Dermis microvascular lymphatic vessel endothelial cell (primary cell): ENCODE data around the gene NKX1-1. TPM values are rescaled to one million over a fixed set of nuclear protein-coding genes. Genes with fewer than 3 reads are reported as not detected.
"Not testable (repeated sequence)": the region's sequence is repeated elsewhere in the genome, so short reads cannot be mapped to it uniquely, and the experiment has no call there.

Experiments used
- DNase-seq, 2 donors: peaks; one replicate each; pipeline versions ENCODE4 v3.0.0 to v3.0.0-alpha.2; 2010; ENCODE audit warnings: low read depth in 2 of 2
- total RNA-seq: library from RNA; depleted of rRNA; stranded (reverse); fragments of >200 nt; gene quantifications from 2 replicates; pipeline ENCODE4 v1.2.1, GENCODE V29; 2014

NKX1-1 gene
- total RNA-seq, 1 donor from 2014 or later, result not detected

DNA sequence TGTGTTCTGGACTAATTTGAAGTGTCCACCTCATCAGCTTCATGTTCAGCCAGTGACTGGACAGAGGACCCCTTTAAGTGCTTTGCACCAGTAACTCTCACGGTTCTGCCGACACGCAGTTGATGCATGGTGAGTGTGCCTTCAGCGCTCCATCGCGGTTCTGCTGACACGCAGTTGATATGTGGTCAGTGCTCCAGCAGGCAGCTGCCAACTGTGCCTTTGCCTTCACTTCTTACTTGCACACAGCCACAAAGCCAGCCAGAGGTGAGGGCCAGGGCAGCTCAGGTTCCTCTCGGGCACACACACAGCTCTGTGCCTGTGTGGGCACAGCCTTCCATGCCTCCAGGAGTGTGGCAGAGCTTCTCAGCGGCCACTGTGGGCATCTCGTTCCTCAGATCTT is 12.4 kb downstream of the NKX1-1 start:
- DNase-seq, result no peak

GRCh38 chr4:1393363-1393762 is 12.9 kb downstream of the NKX1-1 start:
- DNase-seq, result not testable (repeated sequence)

DNA sequence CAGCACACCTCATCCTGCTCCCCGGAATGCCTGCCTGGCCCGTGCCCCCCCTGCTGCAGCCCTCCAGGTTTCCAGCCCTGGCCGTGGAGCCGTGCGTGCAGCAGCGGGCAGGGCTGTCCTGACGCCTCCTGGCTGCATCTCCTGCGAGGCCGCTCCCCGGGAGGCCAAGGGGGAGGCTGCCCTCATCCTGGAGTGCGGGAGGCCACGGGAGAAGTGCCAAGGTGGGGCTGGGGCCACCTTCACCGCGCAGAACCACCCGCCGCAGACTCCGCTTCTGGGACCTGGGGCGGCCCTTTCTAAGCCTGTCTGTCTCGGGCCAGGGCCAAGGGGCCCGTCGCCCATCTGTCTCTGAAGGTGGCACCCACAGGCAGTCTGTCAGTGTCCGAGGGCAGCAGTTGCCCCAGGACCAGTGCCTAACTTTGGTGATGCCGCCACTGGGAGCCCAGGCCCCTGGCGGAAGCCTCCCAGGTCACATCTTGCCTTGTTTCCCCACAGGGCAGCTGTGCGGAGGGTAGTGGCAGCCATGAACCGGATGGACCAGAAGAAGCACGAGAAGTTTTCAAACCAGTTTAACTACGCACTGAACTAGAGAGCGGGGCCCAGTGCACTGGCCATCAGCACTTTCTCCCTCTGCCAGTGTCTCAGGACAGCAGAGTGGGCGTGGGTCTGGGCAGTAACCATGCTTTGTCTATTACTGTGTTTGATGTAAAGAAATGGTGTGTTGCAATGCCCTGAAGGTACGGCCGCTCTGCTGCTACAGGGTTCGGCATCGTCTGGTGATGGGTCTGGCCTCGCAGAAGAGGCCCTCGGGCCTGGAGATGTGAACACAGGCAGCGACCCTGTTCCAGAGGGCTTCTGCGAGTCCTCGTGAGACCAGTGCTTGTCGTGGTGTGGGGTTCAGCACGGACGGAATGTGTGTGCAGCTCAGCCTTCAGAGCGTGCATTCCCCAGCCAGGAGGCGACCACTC is 20.6 kb downstream of the NKX1-1 start:
- DNase-seq, result no peak

DNA sequence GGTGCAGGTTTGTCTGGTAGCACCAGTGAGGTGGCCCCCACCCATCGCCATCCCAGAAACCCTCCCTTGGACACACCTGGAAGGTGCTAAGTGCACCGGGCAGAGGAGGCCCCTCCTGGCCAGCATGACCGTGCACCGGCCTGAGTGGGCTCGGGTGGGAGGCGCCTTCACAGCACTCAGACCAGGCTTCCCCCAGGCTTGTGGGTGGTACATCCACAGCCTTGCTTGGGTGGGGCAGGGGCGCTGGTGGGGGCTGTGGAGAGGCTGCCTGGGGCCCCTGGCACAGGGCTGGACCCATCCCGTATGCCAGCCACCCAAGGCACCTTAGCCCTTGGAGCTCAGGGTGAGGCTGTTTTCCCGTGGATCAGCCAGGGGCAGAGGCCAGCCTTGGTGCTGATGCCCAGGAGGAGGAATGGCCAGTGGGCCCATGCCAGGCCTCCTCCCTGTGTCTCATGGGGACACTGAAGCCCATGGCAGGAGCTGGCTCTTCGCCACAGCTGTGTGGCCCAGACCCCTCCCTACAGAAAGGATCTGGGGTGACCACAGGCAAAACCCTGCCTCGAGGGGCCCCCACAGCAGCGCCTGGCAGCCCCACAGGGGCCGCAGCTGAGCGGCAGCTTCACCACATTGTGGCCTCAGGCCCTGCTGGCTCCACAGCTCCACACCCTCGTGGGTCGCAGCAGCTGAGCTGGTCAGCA is 21.4 kb downstream of the NKX1-1 start:
- no peak for DNase-seq

DNA sequence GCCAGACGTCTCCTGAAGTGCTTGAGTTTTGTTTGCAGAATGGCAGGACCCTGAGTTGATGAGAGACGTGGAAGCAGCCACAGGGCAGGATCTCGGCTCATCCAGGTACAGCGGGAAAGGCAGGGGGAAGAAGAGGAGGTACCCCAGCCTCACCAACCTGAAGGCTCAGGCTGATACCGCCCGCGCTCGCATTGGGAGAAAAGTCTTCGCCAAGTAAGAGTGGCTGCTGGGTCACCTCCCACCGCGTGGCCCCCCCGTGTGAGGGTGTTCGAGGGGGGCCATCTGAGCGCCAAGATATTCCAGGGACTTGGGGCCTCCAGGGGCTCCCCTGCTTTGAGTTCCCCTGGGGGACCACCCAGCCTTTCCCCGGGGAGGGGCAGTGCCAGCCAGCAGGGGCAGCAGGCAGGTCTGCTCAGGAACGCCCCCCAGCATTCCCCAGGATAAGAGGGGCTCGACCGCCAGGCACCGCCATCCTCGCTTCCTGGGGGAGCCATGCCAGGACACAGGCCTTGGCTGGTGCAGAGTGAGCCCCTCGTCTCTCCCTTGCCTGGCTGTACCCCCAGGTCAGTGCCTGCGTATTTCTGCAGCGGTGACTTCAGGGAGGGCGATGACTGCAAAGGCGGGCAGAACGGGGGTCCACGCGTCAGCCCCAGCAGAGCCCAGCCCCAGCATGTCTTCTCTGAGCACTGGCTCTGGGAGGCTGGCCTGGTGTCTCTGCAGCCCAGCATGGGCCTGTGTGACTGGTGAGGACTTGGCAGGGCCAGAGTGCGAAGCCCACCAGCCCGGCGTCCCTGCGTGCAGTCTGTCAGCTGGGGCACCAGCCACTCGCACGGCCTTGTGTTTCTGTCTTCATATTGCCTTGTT is 22.3 kb downstream of the NKX1-1 start:
- DNase-seq, result no peak

- no peak for DNase-seq
Measured at GRCh38 chr4:1382776-1383727, 23.2 kb downstream of the NKX1-1 start.

- DNase-seq, result no peak
Measured at GRCh38 chr4:1381944-1382541, 24.2 kb downstream of the NKX1-1 start.

DNA sequence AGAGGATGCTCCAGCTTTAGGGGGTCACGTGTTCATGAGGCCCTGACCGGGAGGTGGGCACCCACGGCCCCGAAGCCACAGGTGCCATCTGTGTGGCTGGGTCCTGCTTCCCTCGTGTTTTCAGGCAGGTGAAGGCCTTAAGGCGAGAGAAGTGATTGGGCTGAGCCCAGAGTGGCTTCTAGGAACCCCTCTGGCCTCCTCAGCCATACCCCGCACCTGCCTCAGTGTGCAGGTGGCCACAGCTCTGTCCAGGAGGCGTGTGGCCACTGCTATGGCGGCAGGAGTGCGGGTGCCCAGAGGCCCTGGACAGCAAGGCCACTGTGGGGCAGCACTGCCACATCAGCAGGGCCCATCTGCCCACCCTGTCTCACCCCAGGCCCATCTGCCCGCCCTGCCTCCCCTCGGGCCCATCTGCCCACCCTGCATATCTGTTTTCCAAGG is 25.0 kb downstream of the NKX1-1 start:
- no peak for DNase-seq

GRCh38 chr4:1380368-1381151 is 25.7 kb downstream of the NKX1-1 start:
- DNase-seq, result no peak

DNA sequence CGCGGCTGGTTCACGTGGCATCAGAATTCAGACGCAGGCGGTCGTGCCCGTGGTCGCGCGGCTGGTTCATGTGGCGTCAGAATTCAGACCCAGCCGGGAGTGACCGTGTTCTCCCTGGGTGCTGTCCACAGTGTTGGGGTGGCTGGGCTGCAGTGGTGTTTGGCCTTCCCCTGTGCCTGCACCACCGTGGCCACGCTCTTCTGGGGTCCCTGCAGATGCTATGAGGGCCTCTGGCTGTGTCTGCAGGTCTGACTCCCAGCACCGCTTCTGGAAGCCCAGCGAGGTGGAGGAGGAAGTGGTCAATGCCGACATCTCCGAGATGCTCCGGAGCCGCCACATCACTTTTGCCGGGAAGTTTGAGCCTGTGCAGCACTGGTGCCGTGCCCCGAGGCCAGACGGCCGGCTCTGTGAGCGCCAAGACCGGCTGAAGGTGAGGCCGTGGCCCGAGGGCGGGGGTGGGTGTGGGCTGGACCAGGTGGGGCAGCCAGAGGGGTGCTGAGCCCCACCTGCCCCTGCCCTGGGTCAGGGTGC is 26.4 kb downstream of the NKX1-1 start:
- no peak for DNase-seq

- no peak for DNase-seq
Measured at GRCh38 chr4:1379351-1379781, 26.9 kb downstream of the NKX1-1 start.

DNA sequence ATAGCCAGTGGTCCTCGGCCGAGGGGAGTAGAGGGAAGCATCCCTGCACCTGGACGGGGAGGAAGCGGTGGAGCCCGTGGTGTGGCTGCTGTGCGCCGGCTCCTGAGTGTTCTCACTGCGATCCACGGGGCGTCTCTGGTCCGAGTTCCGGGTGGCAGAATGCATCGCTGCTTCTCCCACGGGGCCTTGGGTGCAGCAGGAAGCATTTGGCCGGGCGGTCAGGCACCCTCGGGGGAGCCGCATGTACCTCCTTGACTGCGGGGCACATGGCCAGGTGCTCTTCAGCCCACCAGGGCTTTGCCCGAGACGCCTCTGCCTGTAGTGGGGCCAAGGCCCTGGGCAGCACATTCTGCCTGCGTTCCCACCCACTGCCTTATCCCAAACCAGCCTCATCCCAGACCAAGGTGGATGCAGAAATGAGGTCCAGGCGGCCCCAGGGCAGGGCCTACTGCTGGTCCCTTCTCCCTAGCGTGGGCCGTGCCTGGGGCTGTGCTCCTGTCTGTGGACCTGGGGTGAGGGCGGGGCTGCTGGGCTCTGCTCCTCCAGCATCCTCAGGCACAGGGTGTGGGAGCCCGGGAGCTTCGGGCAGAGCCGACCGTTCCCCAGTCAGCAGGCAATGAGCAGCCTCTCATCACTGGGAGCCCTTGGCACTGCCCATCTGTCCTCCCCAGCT is 27.5 kb downstream of the NKX1-1 start:
- no peak for DNase-seq

DNA sequence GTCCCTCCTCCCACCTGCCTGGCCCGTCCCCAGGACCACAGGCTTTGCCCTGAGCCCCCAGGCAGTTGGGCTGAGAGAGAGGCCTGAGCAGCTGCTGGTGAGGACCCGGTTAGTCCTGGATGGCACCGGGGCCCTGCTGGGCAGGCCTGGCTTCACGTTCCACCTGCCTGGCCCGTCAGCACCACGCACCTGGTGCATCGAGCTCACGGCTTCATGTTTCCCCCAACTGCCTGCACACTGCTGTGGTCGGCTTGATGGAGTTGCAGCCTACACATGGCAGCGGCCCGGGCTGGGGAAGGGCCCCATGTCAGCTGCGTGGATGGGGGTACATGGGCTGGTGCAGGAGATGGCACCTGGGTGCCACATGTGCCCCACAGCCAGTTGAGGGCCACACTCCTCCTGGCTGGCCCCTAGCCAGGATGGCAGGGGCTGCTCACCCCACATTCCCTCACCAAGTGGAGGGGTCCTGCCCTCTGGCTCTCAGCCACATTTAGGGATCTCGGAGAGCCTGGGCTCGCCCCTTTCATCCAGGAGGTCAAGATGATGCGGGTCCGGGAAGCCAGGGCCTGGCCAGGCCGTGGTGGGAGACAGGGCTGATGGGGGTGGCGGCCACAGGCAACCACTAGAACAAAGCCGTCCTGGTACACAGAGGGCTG is 28.5 kb downstream of the NKX1-1 start:
- DNase-seq, result no peak

DNA sequence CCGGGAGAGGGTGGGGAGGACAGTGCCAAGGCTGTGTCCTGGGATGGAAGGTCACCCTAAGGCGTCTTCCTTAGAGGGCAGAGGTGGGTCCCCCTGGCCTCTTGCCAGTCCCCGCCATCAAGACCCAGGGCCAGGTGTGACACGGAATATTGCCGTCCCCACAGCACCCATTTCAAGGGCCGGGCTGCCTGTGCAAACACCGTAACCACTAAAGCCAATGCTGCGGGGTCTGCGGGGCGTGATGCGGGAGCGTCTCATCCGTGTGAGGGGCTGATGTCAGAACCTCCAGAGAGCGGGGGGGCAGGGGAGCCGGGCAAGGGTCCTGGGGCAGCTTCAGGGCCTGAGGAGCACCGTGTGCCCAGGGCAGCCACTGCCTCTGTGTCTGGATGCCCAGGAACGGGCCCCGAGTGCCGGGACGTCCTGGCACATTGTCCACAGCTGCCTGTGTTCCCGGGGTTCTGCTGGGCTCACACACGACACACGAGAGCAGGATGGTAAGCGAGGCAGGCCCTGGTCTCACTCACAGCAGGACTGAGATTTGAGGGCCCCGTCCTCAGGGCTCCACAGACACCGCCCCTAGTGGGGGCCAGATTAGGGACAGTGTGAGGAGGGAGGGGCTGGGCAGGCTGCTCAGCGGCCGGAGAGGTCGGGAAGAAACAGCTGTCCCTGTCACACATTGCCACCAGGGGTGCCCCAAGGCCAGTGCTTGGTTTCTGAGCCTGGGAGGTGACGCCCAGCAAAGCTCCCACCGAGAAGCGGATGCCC is 29.2 kb downstream of the NKX1-1 start:
- no peak for DNase-seq

- no peak for DNase-seq
Measured at GRCh38 chr4:1376391-1376840, 29.8 kb downstream of the NKX1-1 start.

DNA sequence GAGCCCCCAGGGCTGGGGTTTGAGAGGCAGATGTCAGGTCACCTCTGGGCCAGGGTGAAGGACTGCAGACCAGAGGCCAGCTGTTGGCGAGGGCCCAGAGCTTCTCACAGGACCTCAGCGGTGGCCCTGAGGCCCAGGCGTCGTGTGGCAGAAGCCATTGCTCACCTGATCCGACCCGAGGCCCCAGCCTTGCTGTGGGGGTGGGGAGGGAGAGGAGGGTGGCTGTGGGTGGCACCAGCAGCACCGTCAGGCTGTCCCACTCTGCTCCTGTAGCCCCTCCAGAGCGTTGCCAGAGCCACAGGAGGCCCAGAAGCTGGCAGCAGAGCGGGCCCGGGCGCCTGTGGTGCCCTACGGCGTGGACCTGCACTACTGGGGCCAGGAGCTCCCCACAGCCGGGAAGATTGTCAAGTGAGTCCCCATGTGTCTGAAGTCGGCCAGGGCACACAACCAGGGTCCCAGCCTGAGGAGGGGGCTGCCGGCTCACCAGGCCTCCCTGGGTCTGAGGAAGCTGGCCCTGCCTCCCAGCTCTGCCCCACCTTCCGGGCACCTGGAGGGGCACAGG is 30.4 kb downstream of the NKX1-1 start:
- no peak for DNase-seq
